Keratinocyte (primary cell): Measurements from ENCODE around the gene INSYN2A. TPM values are rescaled to one million over a fixed set of nuclear protein-coding genes. Genes with fewer than 3 reads are reported as not detected.

Experiments used
- DNase-seq: peaks from one replicate; pipeline ENCODE4 v3.0.0-alpha.2; 2011; ENCODE audit warnings: low read depth, missing footprints, low spot score
- FAIRE-seq: peaks from 2 replicates; lab custom pipeline; 2011; peaks lifted over from hg19 to GRCh38; lab: Jason Lieb, UNC
- H2AFZ ChIP-seq: 2 replicates; pipeline ENCODE4 v1.6.0; 2012; ENCODE audit warnings: low read length, control low read depth, inconsistent platforms; ENCODE audit not compliant: control insufficient read depth
- H3K27ac ChIP-seq: 2 replicates; pipeline ENCODE4 v1.5.1; 2011; ENCODE audit warnings: low read length; ENCODE audit not compliant: control insufficient read depth, insufficient read depth
- H3K27me3 ChIP-seq: 3 replicates; pipeline ENCODE4 v1.6.0; 2011; ENCODE audit warnings: low read length; ENCODE audit not compliant: control insufficient read depth, insufficient read depth; ENCODE audit errors: extremely low read depth
- H3K36me3 ChIP-seq, 2 experiments: 2 replicates in 1 of 2; 3 replicates in 1 of 2; pipeline ENCODE4 v1.5.1; 2011; ENCODE audit warnings: low read length in 2 of 2, mild to moderate bottlenecking in 1 of 2; ENCODE audit not compliant: control insufficient read depth in 2 of 2, insufficient read depth in 2 of 2; ENCODE audit errors: extremely low read depth in 1 of 2
- H3K4me1 ChIP-seq: 3 replicates; pipeline ENCODE4 v1.5.1; 2011; ENCODE audit warnings: low read length; ENCODE audit not compliant: control insufficient read depth, insufficient read depth; ENCODE audit errors: extremely low read depth
- H3K4me2 ChIP-seq: 3 replicates; pipeline ENCODE4 v1.6.0; 2011; ENCODE audit warnings: low read depth, low read length; ENCODE audit not compliant: control insufficient read depth, insufficient read depth; ENCODE audit errors: extremely low read depth
- H3K4me3 ChIP-seq, 3 experiments: fragments of 200-600 bp in 1 of 3; sonication (generic) in 1 of 3; 2 replicates in 2 of 3; 3 replicates in 1 of 3; pipeline ENCODE4 v1.5.1; 2011 to 2016; ENCODE audit warnings: low read length in 3 of 3, mild to moderate bottlenecking in 3 of 3, control low read depth in 2 of 3, inconsistent platforms in 1 of 3, low read depth in 1 of 3, mixed read lengths in 1 of 3, mixed run types in 1 of 3, moderate library complexity in 1 of 3; ENCODE audit not compliant: control insufficient read depth in 2 of 3, insufficient read depth in 2 of 3; ENCODE audit errors: extremely low read depth in 1 of 3
- H3K79me2 ChIP-seq: 2 replicates; pipeline ENCODE4 v1.6.0; 2012; ENCODE audit warnings: low read length; ENCODE audit not compliant: control insufficient read depth, insufficient read depth
- H3K9ac ChIP-seq: 3 replicates; pipeline ENCODE4 v1.6.0; 2011; ENCODE audit warnings: low read length; ENCODE audit not compliant: control insufficient read depth, insufficient read depth; ENCODE audit errors: extremely low read depth
- H3K9me1 ChIP-seq: 3 replicates; pipeline ENCODE4 v1.6.0; 2011; ENCODE audit warnings: low read length; ENCODE audit not compliant: control insufficient read depth, insufficient read depth; ENCODE audit errors: extremely low read depth
- H3K9me3 ChIP-seq: 2 replicates; pipeline ENCODE4 v1.5.1; 2012; ENCODE audit warnings: low read depth, low read length; ENCODE audit not compliant: control insufficient read depth
- H4K20me1 ChIP-seq: 3 replicates; pipeline ENCODE4 v1.6.0; 2011; ENCODE audit warnings: low read length; ENCODE audit not compliant: control insufficient read depth, insufficient read depth; ENCODE audit errors: extremely low read depth
- CTCF ChIP-seq, 3 experiments: IDR thresholded peaks in 1 of 3; conservative IDR thresholded peaks in 1 of 3; optimal IDR thresholded peaks in 1 of 3; 2 replicates in 2 of 3; 3 replicates in 1 of 3; pipeline versions ENCODE3 to v1.5.1; 2011; ENCODE audit warnings: low read length in 3 of 3, mild to moderate bottlenecking in 3 of 3, moderate library complexity in 2 of 3, control low read depth in 1 of 3, inconsistent platforms in 1 of 3; ENCODE audit not compliant: insufficient read depth in 2 of 3; ENCODE audit errors: extremely low read depth in 1 of 3
- EZH2 ChIP-seq: IDR thresholded peaks from one replicate; pipeline ENCODE4 v1.6.1; 2012; ENCODE audit warnings: inconsistent platforms, mild to moderate bottlenecking, low read length, moderate library complexity
- dilution Hi-C: fragments of 300-500 bp; cut with MboI; formaldehyde crosslinking; loops from one replicate; pipeline ENCODE4 v1.7.0; 2020; ENCODE audit warnings: low sequenced_read_pairs; ENCODE audit not compliant: extremely low pct_ligation_motif_present
- polyA plus RNA-seq, 5 experiments: library from polyadenylated mRNA; depleted of rRNA in 3 of 5; stranded (reverse) in 3 of 5; stranded (forward) in 1 of 5; unstranded in 1 of 5; fragments of >200 nt; gene quantifications; 1 replicate in 1 of 5; 2 replicates in 3 of 5; 3 replicates in 1 of 5; pipeline versions ENCODE4 v1.2.1 to v1.2.3, GENCODE V29; 2011 to 2012; ENCODE audit warnings: missing spikeins in 2 of 5, low read depth in 1 of 5, low replicate concordance in 1 of 5

INSYN2A gene
- polyA plus RNA-seq, 1 donor (not counting 4 experiments of a cell fraction or from before 2014, with no cell fraction given), result not detected

- Histone ChIP-seq H3K9ac (no peak overlapping the region), H3K4me1 (no peaks in the 10 kb centered on the region), H3K9me1 (no peaks in the 10 kb centered on the region), H3K36me3 (no peaks in the 10 kb centered on the region), H3K9me3 (no peaks in the 10 kb centered on the region), H3K4me2 (no peak overlapping the region), H4K20me1 (no peaks in the 10 kb centered on the region), H2AFZ (no peak overlapping the region), H3K27me3 (no peaks in the 10 kb centered on the region), H3K79me2 (no peaks in the 10 kb centered on the region), H3K4me3 (no peak overlapping the region), H3K27ac (no peak overlapping the region)
- TF ChIP-seq CTCF (optimal IDR thresholded peaks at IDR 0.05 in 1 of 3, IDR thresholded peaks at IDR 0.05 in 1 of 3, conservative IDR thresholded peaks at IDR 0.05 in 1 of 3; ENCODE audit: extremely low read depth in 1 of 3, insufficient read depth in 2 of 3, low read length in 3 of 3), result no peak
- TF ChIP-seq EZH2, result no peak
- DNase-seq, result no peak
- no peak for FAIRE-seq
- dilution Hi-C loops, result no loop called here
Measured at GRCh38 chr10:127182161-127182560, 14.2 kb downstream of the INSYN2A start.

GRCh38 chr10:127179612-127180250 is 16.7 kb downstream of the INSYN2A start:
- no peak overlapping the region for H3K27ac ChIP-seq
- H3K4me3 ChIP-seq, result no peak overlapping the region
- DNase-seq (no peak), FAIRE-seq (no peak)
- no peaks in the 10 kb centered on the region for H3K27me3 ChIP-seq
- H3K79me2 ChIP-seq, result no peaks in the 10 kb centered on the region
- dilution Hi-C loops, result no loop called here
- no peak for TF ChIP-seq CTCF (optimal IDR thresholded peaks at IDR 0.05 in 1 of 3, IDR thresholded peaks at IDR 0.05 in 1 of 3, conservative IDR thresholded peaks at IDR 0.05 in 1 of 3; ENCODE audit: extremely low read depth in 1 of 3, insufficient read depth in 2 of 3, low read length in 3 of 3)
- no peak for TF ChIP-seq EZH2
- no peak overlapping the region for H3K4me2 ChIP-seq
- no peaks in the 10 kb centered on the region for H3K9me1 ChIP-seq
- no peaks in the 10 kb centered on the region for H3K9me3 ChIP-seq
- no peaks in the 10 kb centered on the region for H4K20me1 ChIP-seq
- H3K4me1 ChIP-seq, result no peaks in the 10 kb centered on the region
- no peak overlapping the region for H3K9ac ChIP-seq
- no peaks in the 10 kb centered on the region for H3K36me3 ChIP-seq
- H2AFZ ChIP-seq, result no peak overlapping the region
